ENCODE data around the gene ZC3H11A.

DNA sequence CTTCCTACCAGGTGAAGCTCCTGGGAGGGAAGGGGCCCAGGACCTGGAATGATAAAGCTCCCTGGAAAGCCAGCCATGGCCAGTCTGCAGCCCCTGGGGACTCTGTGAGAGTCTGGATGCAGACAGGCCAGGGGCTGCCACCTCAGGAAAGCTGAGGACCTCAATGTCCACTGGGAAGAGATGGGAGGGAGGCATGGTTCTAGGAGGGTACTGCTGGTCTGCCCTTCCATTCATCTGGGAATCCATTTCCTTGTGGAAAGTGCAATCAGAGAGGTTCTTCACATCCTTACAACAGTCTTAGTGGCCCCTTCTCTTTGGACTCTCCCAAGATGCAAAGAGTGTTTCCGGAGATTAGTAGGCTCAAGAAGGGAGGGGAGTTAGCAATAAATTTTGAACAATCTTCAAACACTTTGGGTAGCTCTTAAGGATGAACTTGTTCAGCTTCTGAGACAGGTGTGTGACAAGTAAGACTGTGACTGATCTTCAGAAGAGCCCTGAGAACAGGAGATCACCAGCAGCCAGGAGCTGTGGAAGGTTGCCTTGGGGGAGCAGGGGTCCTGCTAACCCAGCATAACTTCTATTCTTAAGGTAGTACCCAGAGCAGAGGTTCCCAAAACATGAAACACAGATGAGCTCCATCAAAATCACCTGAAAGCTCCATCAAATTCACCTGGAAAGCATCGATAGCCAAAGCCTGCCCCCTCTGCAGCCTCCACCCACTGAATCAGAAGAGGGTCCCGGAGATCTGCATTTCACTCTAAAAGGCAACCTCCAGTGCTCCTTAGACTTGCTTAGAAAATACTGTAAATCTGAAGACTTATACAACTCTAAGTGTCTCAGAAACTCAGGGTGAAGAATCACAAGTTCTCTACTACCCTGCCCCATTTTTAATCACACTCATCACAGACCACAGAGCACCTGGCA lies 31.1 kb upstream of the ZC3H11A start:
- TF ChIP-seq, protein P1, sequence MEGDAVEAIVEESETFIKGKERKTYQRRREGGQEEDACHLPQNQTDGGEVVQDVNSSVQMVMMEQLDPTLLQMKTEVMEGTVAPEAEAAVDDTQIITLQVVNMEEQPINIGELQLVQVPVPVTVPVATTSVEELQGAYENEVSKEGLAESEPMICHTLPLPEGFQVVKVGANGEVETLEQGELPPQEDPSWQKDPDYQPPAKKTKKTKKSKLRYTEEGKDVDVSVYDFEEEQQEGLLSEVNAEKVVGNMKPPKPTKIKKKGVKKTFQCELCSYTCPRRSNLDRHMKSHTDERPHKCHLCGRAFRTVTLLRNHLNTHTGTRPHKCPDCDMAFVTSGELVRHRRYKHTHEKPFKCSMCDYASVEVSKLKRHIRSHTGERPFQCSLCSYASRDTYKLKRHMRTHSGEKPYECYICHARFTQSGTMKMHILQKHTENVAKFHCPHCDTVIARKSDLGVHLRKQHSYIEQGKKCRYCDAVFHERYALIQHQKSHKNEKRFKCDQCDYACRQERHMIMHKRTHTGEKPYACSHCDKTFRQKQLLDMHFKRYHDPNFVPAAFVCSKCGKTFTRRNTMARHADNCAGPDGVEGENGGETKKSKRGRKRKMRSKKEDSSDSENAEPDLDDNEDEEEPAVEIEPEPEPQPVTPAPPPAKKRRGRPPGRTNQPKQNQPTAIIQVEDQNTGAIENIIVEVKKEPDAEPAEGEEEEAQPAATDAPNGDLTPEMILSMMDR (IDR thresholded peaks at IDR 0.05; ENCODE audit: insufficient read depth, low read length, poor library complexity, severe bottlenecking): no peak
- no peak for TF ChIP-seq EZH2phosphoT487 (conservative IDR thresholded peaks at IDR 0.05; ENCODE audit: low read length)
